BE2C (cell line): ENCODE measurements around the gene SQSTM1.

Experiments
- DNase-seq: peaks from one replicate; pipeline ENCODE4 v3.0.0-alpha.2; 2020
- H3K27me3 ChIP-seq: fragments of 250-450 bp; sonication (Bioruptor Pico); 2 replicates; pipeline ENCODE4 v1.5.1; 2020; ENCODE audit warnings: mild to moderate bottlenecking
- H3K36me3 ChIP-seq: fragments of 250-450 bp; sonication (Bioruptor Pico); 2 replicates; pipeline ENCODE4 v1.5.1; 2020; ENCODE audit warnings: mild to moderate bottlenecking
- H3K4me1 ChIP-seq: fragments of 250-450 bp; sonication (Bioruptor Pico); 2 replicates; pipeline ENCODE4 v1.5.1; 2020
- H3K4me3 ChIP-seq: 2 replicates; pipeline ENCODE4 v1.5.1; 2011; ENCODE audit warnings: low read depth, low read length
- H3K9me3 ChIP-seq: fragments of 250-450 bp; sonication (Bioruptor Pico); 2 replicates; pipeline ENCODE4 v1.5.1; 2020
- CTCF ChIP-seq: IDR thresholded peaks from 2 replicates; pipeline ENCODE4 v1.5.1; 2012; ENCODE audit warnings: mild to moderate bottlenecking, low read depth, low read length

The SQSTM1 gene

GRCh38 chr5:179812135-179812825, 8.4 kb upstream of the SQSTM1 start:
- Histone ChIP-seq H3K36me3 (peaks cover 9% of the 10 kb centered on the region), H3K4me1 (no peaks in the 10 kb centered on the region), H3K4me3 (no peak overlapping the region), H3K9me3 (no peaks in the 10 kb centered on the region), H3K27me3 (no peaks in the 10 kb centered on the region)
- TF ChIP-seq CTCF, result no peak
- DNase-seq, result no peak

- no peak for DNase-seq
- H3K4me1 ChIP-seq, result no peaks in the 10 kb centered on the region
- no peaks in the 10 kb centered on the region for H3K9me3 ChIP-seq
- H3K4me3 ChIP-seq, result no peak overlapping the region
- TF ChIP-seq CTCF, result no peak
- H3K27me3 ChIP-seq, result no peaks in the 10 kb centered on the region
- peaks cover 9% of the 10 kb centered on the region for H3K36me3 ChIP-seq
Measured at GRCh38 chr5:179812997-179813607, 7.6 kb upstream of the SQSTM1 start.

DNA sequence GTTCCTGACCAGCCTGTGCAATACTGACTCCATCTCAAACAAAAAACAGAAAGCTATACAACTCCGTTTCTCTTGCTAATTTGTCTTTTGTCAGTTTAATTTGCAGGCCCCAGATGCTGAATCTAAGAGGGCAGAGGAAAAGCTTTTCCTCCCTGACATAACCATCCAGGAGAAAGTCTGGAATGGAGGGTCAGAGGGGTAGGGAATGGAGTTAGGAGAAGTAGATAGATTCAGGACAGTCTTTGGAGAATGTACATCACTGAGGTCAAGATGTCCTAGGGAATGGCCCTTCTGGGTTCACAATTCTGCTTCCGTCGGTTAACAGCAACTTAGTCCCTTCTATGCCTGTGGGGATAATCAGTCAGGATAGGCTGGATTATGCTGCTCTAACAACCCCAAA, 6.6 kb upstream of the SQSTM1 start:
- TF ChIP-seq CTCF, result no peak
- Histone ChIP-seq H3K36me3 (peaks cover 9% of the 10 kb centered on the region), H3K9me3 (no peaks in the 10 kb centered on the region), H3K4me1 (peaks cover 7% of the 10 kb centered on the region), H3K4me3 (no peak overlapping the region), H3K27me3 (no peaks in the 10 kb centered on the region)
- DNase-seq, result no peak

- peaks cover 9% of the 10 kb centered on the region for H3K36me3 ChIP-seq
- no peak for DNase-seq
- TF ChIP-seq CTCF, result no peak
- no peaks in the 10 kb centered on the region for H3K27me3 ChIP-seq
- no peaks in the 10 kb centered on the region for H3K9me3 ChIP-seq
- no peak overlapping the region for H3K4me3 ChIP-seq
- peaks cover 19% of the 10 kb centered on the region for H3K4me1 ChIP-seq
Measured at GRCh38 chr5:179815491-179816249, 5.0 kb upstream of the SQSTM1 start.

GRCh38 chr5:179816401-179816795, 4.3 kb upstream of the SQSTM1 start:
- TF ChIP-seq CTCF, result no peak
- no peaks in the 10 kb centered on the region for H3K9me3 ChIP-seq
- H3K27me3 ChIP-seq, result no peaks in the 10 kb centered on the region
- DNase-seq, result no peak
- peaks cover 9% of the 10 kb centered on the region for H3K36me3 ChIP-seq
- no peak overlapping the region for H3K4me3 ChIP-seq
- H3K4me1 ChIP-seq, result peaks cover 19% of the 10 kb centered on the region
